ENCODE data around the gene DUS2. TPM values are rescaled to one million over a fixed set of nuclear protein-coding genes. Genes with fewer than 3 reads are reported as not detected.

Gene DUS2
- total and polyA plus RNA-seq, 4 donors, result 6.9 to 10.7 (median 7.9) TPM

DNA sequence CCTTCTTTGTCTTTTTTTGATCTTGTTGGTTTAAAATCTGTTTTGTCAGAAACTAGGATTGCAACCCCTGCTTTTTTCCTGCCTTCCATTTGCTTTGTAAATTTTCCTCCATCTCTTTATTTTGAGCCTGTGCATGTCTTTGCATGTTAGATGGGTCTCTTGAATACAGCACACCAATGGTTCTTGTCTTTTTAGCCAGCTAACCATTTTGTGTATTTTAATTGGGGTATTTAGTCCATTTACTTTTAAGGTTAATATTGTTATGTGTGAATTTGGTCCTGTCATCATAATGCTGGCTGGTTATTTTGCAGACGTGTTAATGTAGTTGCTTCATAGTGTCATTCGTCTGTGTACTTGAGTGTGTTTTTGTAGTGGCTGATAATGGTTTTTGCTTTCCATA is 88.3 kb downstream of the DUS2 start:
- WGBS, result 88% methylated on average over 2 of the region's 2 CpGs
- no peak for DNase-seq (ENCODE audit: low spot score)
- H3K27ac ChIP-seq (ENCODE audit: low read depth in 1 of 2, low read length in 2 of 2), result no peak overlapping the region
- TF ChIP-seq TAF1 (conservative IDR thresholded peaks at IDR 0.05), result no peak
- TF ChIP-seq, protein P1, sequence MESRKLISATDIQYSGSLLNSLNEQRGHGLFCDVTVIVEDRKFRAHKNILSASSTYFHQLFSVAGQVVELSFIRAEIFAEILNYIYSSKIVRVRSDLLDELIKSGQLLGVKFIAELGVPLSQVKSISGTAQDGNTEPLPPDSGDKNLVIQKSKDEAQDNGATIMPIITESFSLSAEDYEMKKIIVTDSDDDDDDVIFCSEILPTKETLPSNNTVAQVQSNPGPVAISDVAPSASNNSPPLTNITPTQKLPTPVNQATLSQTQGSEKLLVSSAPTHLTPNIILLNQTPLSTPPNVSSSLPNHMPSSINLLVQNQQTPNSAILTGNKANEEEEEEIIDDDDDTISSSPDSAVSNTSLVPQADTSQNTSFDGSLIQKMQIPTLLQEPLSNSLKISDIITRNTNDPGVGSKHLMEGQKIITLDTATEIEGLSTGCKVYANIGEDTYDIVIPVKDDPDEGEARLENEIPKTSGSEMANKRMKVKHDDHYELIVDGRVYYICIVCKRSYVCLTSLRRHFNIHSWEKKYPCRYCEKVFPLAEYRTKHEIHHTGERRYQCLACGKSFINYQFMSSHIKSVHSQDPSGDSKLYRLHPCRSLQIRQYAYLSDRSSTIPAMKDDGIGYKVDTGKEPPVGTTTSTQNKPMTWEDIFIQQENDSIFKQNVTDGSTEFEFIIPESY (IDR thresholded peaks at IDR 0.05), result no peak
- TF ChIP-seq YY1 (IDR thresholded peaks at IDR 0.05), result no peak
- TF ChIP-seq, protein P2, sequence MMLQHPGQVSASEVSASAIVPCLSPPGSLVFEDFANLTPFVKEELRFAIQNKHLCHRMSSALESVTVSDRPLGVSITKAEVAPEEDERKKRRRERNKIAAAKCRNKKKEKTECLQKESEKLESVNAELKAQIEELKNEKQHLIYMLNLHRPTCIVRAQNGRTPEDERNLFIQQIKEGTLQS (IDR thresholded peaks at IDR 0.05), result no peak
- no peak for TF ChIP-seq FOXA2 (IDR thresholded peaks at IDR 0.05)
- no peak for TF ChIP-seq RXRA (IDR thresholded peaks at IDR 0.05)
- TF ChIP-seq SP1 (IDR thresholded peaks at IDR 0.05), result no peak
- TF ChIP-seq NR2F2 (IDR thresholded peaks at IDR 0.05), result no peak
- peaks cover 0 to 2% (median 0%) of the 10 kb centered on the region in 4 donors for H3K9me3 ChIP-seq (ENCODE audit: control insufficient read depth in 4 of 4, low read length in 3 of 4)
- H3K27me3 ChIP-seq (ENCODE audit: control insufficient read depth in 4 of 4, insufficient read depth in 4 of 4, low read length in 3 of 4), result no peaks in the 10 kb centered on the region
- no peaks in the 10 kb centered on the region for H3K36me3 ChIP-seq (ENCODE audit: control insufficient read depth in 4 of 4, insufficient read depth in 3 of 4, low read depth in 1 of 4, low read length in 3 of 4)
- peaks cover 0 to 9% (median 4%) of the 10 kb centered on the region in 4 donors for H3K4me1 ChIP-seq (ENCODE audit: control insufficient read depth in 4 of 4, insufficient read depth in 4 of 4, low read length in 3 of 4)
- H3K9ac ChIP-seq (ENCODE audit: low read depth in 1 of 2, low read length in 2 of 2), result no peak overlapping the region
- no peak overlapping the region for H3K4me3 ChIP-seq (ENCODE audit: low read depth in 1 of 3, low read length in 3 of 3)

DNA sequence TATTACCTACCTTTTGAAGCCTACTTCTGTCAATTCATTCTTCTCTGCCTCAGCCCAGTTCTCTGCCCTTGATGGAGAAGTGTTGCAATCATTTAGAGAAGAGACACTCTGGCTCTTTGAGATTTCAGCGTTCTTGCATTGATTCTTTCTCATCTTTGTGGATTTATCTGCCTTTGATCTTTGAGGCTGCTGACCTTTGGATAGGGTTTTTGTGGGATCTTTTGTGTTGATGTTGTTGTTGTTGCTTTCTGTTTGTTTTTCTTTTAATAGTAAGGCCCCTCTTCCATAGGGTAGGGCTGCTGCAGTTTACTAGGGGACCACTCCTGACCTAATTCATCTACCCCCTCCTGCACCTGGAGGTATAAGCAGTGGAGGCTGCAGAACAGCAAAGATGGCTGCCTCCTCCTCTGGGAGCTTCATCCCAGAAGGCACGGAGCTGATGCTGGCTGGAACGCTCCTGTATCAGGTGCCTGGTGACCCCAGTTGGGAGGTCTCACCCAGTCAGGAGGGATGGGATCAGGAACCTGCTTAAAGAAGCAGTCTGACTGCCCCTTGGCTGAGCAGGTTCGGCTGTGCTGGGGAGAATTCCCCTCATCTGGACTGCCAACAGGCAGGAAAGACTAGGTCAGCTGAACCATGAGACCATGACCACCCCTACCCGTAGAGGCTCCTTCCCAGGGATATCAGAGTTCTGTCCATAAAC is 90.1 kb downstream of the DUS2 start:
- Histone ChIP-seq H3K36me3 (ENCODE audit: control insufficient read depth in 4 of 4, insufficient read depth in 3 of 4, low read depth in 1 of 4, low read length in 3 of 4) (no peaks in the 10 kb centered on the region), H3K27ac (ENCODE audit: low read depth in 1 of 2, low read length in 2 of 2) (no peak overlapping the region), H3K9ac (ENCODE audit: low read depth in 1 of 2, low read length in 2 of 2) (no peak overlapping the region), H3K9me3 (ENCODE audit: control insufficient read depth in 4 of 4, low read length in 3 of 4) (peaks cover 0 to 2% (median 0%) of the 10 kb centered on the region in 4 donors), H3K4me1 (ENCODE audit: control insufficient read depth in 4 of 4, insufficient read depth in 4 of 4, low read length in 3 of 4) (peaks cover 0 to 11% (median 4%) of the 10 kb centered on the region in 4 donors), H3K4me3 (ENCODE audit: low read depth in 1 of 3, low read length in 3 of 3) (no peak overlapping the region), H3K27me3 (ENCODE audit: control insufficient read depth in 4 of 4, insufficient read depth in 4 of 4, low read length in 3 of 4) (no peaks in the 10 kb centered on the region)
- 79% methylated on average over 5 of the region's 5 CpGs for WGBS
- no peak for DNase-seq (ENCODE audit: low spot score)
- no peak for TF ChIP-seq GABPA (IDR thresholded peaks at IDR 0.05 in 1 of 2, conservative IDR thresholded peaks at IDR 0.05 in 1 of 2)
- TF ChIP-seq RXRA (IDR thresholded peaks at IDR 0.05), result no peak
- TF ChIP-seq JUND (IDR thresholded peaks at IDR 0.05), result no peak
- TF ChIP-seq FOXA1 (IDR thresholded peaks at IDR 0.05), result no peak
- TF ChIP-seq HNF4G (IDR thresholded peaks at IDR 0.05), result no peak
- no peak for TF ChIP-seq TAF1 (conservative IDR thresholded peaks at IDR 0.05)

DNA sequence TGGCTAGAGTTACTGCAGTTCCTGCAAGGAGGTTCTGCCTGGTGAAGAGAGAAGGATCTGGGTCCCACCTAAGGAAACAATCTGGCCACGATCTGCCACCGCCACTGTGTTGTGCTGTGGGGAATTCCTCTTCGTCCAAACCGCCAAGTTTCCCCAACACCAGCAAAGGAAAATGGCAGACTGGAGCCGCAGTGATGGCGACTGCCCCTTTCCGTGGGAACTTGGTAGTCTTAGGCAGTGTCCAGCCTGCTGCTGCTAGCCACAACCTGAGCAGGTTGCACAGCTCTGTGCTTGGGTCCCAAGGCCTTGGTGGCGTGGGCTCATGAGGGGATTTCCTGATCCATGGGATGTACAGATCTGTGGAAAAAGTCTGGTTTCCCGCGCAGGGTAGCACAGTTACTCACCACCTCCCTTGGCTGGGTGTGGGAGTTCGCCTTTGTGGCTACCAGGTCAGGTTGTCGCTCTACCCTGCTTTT is 90.7 kb downstream of the DUS2 start:
- H3K36me3 ChIP-seq (ENCODE audit: control insufficient read depth in 4 of 4, insufficient read depth in 3 of 4, low read depth in 1 of 4, low read length in 3 of 4), result no peaks in the 10 kb centered on the region
- 97% methylated on average over 12 of the region's 12 CpGs for WGBS
- no peak overlapping the region for H3K4me3 ChIP-seq (ENCODE audit: low read depth in 1 of 3, low read length in 3 of 3)
- peaks cover 0 to 2% (median 0%) of the 10 kb centered on the region in 4 donors for H3K9me3 ChIP-seq (ENCODE audit: control insufficient read depth in 4 of 4, low read length in 3 of 4)
- no peak overlapping the region for H3K9ac ChIP-seq (ENCODE audit: low read depth in 1 of 2, low read length in 2 of 2)
- no peaks in the 10 kb centered on the region for H3K27me3 ChIP-seq (ENCODE audit: control insufficient read depth in 4 of 4, insufficient read depth in 4 of 4, low read length in 3 of 4)
- DNase-seq (ENCODE audit: low spot score), result no peak
- TF ChIP-seq EGR1 (IDR thresholded peaks at IDR 0.05; ENCODE audit: low read depth in 2 of 2), result no peak
- no peak for TF ChIP-seq YY1 (IDR thresholded peaks at IDR 0.05)
- TF ChIP-seq, protein P1 (IDR thresholded peaks at IDR 0.05), result no peak
- no peak for TF ChIP-seq TAF1 (conservative IDR thresholded peaks at IDR 0.05)
- no peak for TF ChIP-seq NR2F2 (IDR thresholded peaks at IDR 0.05)
- no peak for TF ChIP-seq HNF4G (IDR thresholded peaks at IDR 0.05)
- no peak for TF ChIP-seq FOXA2 (IDR thresholded peaks at IDR 0.05)
- no peak for TF ChIP-seq RXRA (IDR thresholded peaks at IDR 0.05)
- TF ChIP-seq, protein P3, sequence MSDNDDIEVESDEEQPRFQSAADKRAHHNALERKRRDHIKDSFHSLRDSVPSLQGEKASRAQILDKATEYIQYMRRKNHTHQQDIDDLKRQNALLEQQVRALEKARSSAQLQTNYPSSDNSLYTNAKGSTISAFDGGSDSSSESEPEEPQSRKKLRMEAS (IDR thresholded peaks at IDR 0.05), result no peak
- TF ChIP-seq JUND (IDR thresholded peaks at IDR 0.05), result no peak
- TF ChIP-seq, protein P4, sequence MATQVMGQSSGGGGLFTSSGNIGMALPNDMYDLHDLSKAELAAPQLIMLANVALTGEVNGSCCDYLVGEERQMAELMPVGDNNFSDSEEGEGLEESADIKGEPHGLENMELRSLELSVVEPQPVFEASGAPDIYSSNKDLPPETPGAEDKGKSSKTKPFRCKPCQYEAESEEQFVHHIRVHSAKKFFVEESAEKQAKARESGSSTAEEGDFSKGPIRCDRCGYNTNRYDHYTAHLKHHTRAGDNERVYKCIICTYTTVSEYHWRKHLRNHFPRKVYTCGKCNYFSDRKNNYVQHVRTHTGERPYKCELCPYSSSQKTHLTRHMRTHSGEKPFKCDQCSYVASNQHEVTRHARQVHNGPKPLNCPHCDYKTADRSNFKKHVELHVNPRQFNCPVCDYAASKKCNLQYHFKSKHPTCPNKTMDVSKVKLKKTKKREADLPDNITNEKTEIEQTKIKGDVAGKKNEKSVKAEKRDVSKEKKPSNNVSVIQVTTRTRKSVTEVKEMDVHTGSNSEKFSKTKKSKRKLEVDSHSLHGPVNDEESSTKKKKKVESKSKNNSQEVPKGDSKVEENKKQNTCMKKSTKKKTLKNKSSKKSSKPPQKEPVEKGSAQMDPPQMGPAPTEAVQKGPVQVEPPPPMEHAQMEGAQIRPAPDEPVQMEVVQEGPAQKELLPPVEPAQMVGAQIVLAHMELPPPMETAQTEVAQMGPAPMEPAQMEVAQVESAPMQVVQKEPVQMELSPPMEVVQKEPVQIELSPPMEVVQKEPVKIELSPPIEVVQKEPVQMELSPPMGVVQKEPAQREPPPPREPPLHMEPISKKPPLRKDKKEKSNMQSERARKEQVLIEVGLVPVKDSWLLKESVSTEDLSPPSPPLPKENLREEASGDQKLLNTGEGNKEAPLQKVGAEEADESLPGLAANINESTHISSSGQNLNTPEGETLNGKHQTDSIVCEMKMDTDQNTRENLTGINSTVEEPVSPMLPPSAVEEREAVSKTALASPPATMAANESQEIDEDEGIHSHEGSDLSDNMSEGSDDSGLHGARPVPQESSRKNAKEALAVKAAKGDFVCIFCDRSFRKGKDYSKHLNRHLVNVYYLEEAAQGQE (IDR thresholded peaks at IDR 0.05), result no peak
- TF ChIP-seq HNF4A (conservative IDR thresholded peaks at IDR 0.05), result no peak
- peaks cover 0 to 11% (median 4%) of the 10 kb centered on the region in 4 donors for H3K4me1 ChIP-seq (ENCODE audit: control insufficient read depth in 4 of 4, insufficient read depth in 4 of 4, low read length in 3 of 4)
- H3K27ac ChIP-seq (ENCODE audit: low read depth in 1 of 2, low read length in 2 of 2), result no peak overlapping the region
